ENCODE data around the gene HDGFL3.

- TF ChIP-seq SUZ12 (IDR thresholded peaks at IDR 0.05; ENCODE audit: extremely low read depth, insufficient read depth, insufficient read length) (no peak), ZNF274 (IDR thresholded peaks at IDR 0.05; ENCODE audit: low read depth, low read length) (no peak), YY1 (IDR thresholded peaks at IDR 0.05; ENCODE audit: insufficient read depth, insufficient read length) (no peak)
These were observed 80.0 kb downstream of the HDGFL3 start for GRCh38 chr15:83127547-83128150.
